ENCODE results near the gene SYCE1. TPM values are rescaled to one million over a fixed set of nuclear protein-coding genes. Genes with fewer than 3 reads are reported as not detected.
"Not testable (repeated sequence)": the region's sequence is repeated elsewhere in the genome, so short reads cannot be mapped to it uniquely, and the experiment has no call there.

The SYCE1 gene, protein sequence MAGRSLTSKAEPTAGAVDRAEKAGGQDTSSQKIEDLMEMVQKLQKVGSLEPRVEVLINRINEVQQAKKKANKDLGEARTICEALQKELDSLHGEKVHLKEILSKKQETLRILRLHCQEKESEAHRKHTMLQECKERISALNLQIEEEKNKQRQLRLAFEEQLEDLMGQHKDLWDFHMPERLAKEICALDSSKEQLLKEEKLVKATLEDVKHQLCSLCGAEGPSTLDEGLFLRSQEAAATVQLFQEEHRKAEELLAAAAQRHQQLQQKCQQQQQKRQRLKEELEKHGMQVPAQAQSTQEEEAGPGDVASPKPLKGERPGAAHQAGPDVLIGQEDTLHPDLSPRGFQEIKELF
- 1 to 10 TPM; 1.4 to 2.1 TPM for total RNA-seq

DNA sequence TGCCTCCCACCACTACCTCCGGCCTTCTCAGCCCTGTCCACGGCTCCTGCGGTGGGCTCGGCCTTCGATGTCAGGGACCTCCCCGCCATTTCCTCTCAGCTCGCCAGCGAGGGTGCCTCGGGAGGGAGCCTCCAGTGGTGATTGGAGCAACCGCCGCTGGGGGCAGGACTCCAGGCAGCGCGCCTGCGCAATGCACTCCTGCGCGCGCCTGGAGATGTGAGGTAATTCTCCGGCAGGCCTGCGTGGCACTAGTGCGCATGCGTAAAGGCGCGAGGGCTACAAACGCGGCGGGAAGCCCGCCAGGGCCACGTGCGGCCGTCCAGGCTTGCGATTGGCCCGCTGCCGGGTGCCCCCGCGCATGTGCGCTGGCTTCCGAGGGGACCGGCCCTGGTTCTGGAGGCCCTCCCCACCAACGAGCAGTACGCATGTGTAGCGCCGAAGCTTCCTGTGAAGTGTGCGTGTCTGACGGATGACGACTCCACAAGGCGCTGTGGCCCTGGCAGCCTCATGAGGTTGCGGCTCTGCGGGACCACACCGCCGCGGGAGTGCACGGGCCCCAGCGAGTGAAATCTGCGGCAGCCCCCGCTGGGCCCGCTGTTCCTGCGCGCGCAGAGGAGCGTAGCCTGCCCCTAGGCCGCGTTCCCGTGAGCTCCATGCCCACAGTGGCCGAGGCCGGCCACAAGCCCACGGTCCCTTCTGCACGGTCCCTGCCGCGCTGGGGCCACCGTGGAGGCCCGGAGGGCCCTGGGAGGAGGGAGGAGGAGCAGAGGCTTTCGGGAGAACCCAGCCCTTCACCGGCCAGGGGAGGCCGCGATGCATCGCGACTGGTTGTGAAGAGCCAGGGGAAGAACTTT, at the start of gene SYCE1:
Gene SYCE1, minus strand, starts transcription at position 143 of the 854 bp plus-strand sequence. Its CDS starts 54 bp downstream, at position 89.
- Mint-ChIP-seq H3K27ac (peak within 1 kb of the TSS; percentile 43), H3K4me3 (peak within 1 kb of the TSS; percentile 41), H3K4me1 (no peaks in the 10 kb centered on the region), H3K27me3 (peaks cover 16% of the 10 kb centered on the region), H3K36me3 (no peaks in the 10 kb centered on the region), H3K9me3 (ENCODE audit: low read depth) (no peaks in the 10 kb centered on the region)
- CTCF ChIA-PET: interaction anchor here (1.6 kb wide), 1 partner anchor 8 kb away, joined by 3 read pairs; no protein-coding TSS in a partner anchor
- peak; percentile 46 for DNase-seq
- ATAC-seq: peak; percentile 58

DNA sequence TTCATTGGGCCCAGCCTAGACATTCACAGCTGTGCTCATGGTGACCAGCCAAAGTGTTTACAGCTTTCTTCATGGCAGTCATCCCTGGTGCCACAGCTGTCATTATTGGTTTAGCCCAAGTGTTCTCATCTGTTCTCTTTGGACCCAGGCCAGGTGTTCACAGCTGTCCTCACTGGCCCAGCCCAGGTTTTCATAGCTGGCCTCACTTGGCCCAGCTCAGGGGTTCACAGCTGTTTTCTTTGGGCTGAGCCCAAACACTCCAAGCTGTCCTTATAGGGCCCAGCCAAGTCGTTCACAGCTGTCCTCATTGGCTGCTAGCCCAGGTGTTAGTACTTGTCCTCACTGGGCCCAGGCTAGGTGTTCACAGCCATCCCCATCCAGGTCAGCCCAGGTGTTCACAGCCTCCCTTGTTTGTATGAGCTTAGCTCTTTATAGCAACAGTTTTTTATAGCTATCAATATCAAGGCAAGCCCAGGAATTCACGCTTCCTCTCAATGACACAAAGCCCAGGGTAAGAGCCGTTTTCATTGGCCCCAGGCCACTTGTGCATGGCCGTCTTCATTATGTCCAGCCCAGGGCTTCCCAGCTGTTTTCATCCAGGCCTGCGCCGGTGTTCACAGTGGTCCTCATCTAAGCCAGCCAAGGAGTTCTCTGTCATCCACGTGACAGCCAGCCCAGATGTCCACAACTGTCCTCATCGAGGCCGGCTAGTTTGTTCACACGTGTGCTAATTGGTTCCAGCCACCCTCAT, 49.6 kb upstream of the SYCE1 start:
- Mint-ChIP-seq H3K36me3 (no peaks in the 10 kb centered on the region), H3K27ac (no peak overlapping the region), H3K4me3 (no peak overlapping the region), H3K4me1 (no peaks in the 10 kb centered on the region), H3K9me3 (ENCODE audit: low read depth) (no peaks in the 10 kb centered on the region), H3K27me3 (peaks cover 41% of the 10 kb centered on the region)
- CTCF ChIA-PET: no interaction called here
- no peak for ATAC-seq
- no peak for DNase-seq

DNA sequence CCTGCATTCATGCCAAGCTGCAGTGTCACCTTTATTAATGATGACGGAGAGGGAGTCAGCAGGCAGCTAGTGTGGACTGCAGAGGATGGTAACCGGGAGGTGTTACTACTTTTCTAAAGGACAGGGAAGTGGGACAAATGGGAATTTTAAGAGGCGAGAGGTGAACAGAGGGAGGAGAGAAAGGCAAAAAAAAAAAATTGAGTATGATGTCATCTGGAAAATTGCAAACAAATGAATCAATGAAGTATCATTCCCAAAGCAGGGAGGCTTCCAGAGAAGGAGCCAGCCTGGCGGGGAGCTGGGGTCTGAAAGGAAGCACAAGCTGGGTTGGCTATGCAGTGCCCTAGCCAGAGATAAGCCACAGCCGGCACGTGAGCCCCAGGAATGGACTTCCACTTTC, 48.3 kb upstream of the SYCE1 start:
- H3K27ac Mint-ChIP-seq: no peak overlapping the region
- DNase-seq: no peak
- H3K27me3 Mint-ChIP-seq: peaks cover 44% of the 10 kb centered on the region
- H3K4me1 Mint-ChIP-seq: no peaks in the 10 kb centered on the region
- no peaks in the 10 kb centered on the region for H3K9me3 Mint-ChIP-seq (ENCODE audit: low read depth)
- CTCF ChIA-PET: no interaction called here
- no peak for ATAC-seq
- no peaks in the 10 kb centered on the region for H3K36me3 Mint-ChIP-seq
- H3K4me3 Mint-ChIP-seq: no peak overlapping the region

DNA sequence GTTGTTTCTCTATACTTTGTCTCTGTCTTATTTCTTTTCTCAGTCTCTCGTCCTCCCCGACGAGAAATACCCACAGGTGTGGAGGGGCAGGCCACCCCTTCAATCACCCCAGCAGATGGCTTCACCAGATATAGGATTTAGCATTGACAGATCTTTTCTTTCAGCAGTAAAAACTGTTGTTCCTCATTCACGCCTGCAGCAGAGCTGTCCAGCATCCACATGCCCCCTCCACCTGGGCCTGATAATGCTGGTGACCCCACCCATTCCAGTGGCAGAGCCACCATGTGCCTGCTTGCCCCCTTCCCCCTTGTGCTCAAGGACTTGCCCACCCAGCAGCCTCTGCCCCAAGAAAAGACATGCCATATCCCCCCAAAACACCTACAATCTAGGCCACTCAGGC, 45.7 kb upstream of the SYCE1 start:
- peaks cover 68% of the 10 kb centered on the region for H3K27me3 Mint-ChIP-seq

DNA sequence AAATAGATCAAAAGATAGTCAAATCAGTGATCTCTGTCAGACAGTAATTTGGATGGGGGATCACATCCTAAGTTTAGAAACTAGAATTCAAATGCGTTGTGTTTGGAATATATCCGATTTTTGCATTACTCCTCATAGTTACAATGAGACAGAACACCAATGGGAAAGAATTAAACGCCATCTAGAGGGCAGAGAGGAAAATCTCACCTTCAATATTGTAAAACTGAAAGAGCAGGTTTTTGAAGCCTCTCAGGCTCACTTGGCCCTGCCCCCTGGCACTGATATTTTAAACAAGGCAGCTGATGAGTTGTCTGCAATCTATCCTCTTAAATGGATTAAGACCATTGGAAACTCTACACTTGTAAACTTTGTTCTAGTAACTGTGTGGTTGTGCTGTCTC, 43.5 kb upstream of the SYCE1 start:
- Mint-ChIP-seq H3K27ac (no peak overlapping the region), H3K36me3 (no peaks in the 10 kb centered on the region), H3K4me3 (no peak overlapping the region), H3K4me1 (no peaks in the 10 kb centered on the region), H3K9me3 (ENCODE audit: low read depth) (no peaks in the 10 kb centered on the region), H3K27me3 (peaks cover 82% of the 10 kb centered on the region)
- CTCF ChIA-PET: interaction anchor here (1.0 to 2.0 kb wide), 4 partner anchors 8 to 279 kb away, joined by 5 to 6 read pairs (median 5); no protein-coding TSS in a partner anchor
- DNase-seq (no peak), ATAC-seq (no peak)

More for the DNA sequence above, 45.7 kb upstream of the SYCE1 start:
- CTCF ChIA-PET: no interaction called here
- no peak for DNase-seq
- no peaks in the 10 kb centered on the region for H3K9me3 Mint-ChIP-seq (ENCODE audit: low read depth)
- H3K36me3 Mint-ChIP-seq: no peaks in the 10 kb centered on the region
- H3K4me1 Mint-ChIP-seq: no peaks in the 10 kb centered on the region
- no peak for ATAC-seq
- H3K27ac Mint-ChIP-seq: no peak overlapping the region
- no peak overlapping the region for H3K4me3 Mint-ChIP-seq

DNA sequence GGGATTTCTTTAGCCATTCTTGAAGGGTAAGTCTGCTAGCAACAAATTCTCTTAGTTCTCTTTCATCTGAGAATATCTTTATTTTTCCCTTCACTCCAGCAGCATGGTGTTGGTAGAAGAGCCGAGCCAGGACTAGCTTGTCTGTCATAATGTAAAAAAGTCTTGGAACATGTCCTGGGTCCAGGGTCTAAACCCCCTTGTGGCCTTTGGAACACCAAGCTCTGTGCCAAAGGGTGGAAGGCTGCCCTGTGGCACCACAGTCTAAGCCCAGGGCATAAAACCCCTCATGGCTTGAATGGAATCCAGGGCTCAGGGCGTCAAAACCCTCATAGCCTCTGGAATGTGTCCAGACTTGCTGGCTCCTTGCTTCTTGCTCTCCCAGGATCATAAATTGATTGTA, 38.1 kb upstream of the SYCE1 start:
- ATAC-seq; H3K36me3 Mint-ChIP-seq; H3K27ac Mint-ChIP-seq; H3K9me3 Mint-ChIP-seq (ENCODE audit: low read depth); DNase-seq; CTCF ChIA-PET; H3K4me3 Mint-ChIP-seq; H3K4me1 Mint-ChIP-seq: not testable (repeated sequence)
- peaks cover 87% of the 10 kb centered on the region for H3K27me3 Mint-ChIP-seq

DNA sequence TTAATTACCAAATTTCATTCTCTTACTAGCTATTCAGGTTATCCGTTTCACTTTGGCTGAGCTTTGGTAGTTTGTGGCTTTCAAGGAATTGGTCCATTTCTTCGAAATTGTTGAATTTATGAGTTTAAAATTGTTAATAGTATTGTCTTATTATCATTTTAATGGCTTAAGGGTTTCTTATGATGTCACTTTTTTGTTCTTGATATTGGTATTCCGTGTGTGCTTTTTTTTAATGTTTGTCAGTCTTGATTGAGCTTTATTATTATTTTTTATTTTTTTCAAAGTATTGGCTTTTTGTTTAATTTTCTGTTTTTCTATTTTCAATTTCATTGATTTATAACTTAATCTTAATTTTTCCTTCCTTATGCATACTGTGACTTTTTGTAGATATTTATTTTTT, 35.3 kb upstream of the SYCE1 start:
- H3K4me3 Mint-ChIP-seq: no peak overlapping the region
- no peak overlapping the region for H3K27ac Mint-ChIP-seq
- ATAC-seq: no peak
- no peak for DNase-seq
- H3K4me1 Mint-ChIP-seq: no peaks in the 10 kb centered on the region
- H3K36me3 Mint-ChIP-seq: no peaks in the 10 kb centered on the region
- CTCF ChIA-PET: no interaction called here
- H3K27me3 Mint-ChIP-seq: peaks cover 85% of the 10 kb centered on the region
- H3K9me3 Mint-ChIP-seq (ENCODE audit: low read depth): no peaks in the 10 kb centered on the region

DNA sequence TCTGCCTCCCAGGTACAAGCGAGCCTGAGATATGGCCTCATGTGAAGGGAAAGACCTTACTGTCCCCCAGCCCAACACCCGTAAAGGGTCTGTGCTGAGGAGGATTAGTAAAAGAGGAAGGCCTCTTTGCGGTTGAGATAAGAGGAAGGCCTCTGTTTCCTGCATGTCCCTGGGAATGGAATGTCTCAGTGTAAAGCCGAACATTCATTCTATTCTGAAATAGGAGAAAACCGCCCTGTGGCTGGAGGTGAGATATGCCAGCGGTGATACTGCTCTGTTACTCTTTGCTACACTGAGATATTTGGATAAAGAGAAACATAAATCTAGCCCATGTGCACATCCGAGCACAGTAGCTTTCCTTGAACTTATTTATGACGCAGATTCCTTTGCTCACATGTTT, 34.5 kb upstream of the SYCE1 start:
- H3K4me1 Mint-ChIP-seq: not testable (repeated sequence)
- H3K27me3 Mint-ChIP-seq: peaks cover 83% of the 10 kb centered on the region

DNA sequence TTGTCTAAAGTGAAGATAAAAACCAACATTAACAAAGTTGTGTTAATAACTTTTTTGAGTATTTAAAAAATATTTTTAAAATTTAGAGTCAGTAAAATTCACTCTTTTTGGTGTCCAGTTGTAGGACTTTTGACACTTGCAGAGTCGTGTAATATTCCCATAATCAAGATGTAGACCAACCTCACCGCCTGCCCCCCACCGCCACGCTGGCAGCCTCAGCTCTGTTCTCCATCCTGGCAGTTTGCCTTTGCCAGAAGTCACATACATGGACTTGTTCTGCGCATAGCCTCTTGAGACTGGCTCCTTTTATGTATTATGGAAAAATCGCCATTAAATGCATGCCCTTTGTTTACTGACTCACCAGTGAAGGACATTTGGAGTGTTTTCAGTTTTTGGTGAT, 27.3 kb upstream of the SYCE1 start:
- H3K27ac Mint-ChIP-seq: no peak overlapping the region
- CTCF ChIA-PET: no interaction called here
- DNase-seq: no peak

More for the DNA sequence above, 34.5 kb upstream of the SYCE1 start:
- CTCF ChIA-PET: interaction anchor here (1.7 kb wide), 1 partner anchor 18 kb away, joined by 4 read pairs; no protein-coding TSS in a partner anchor
- DNase-seq; H3K4me3 Mint-ChIP-seq; ATAC-seq; H3K27ac Mint-ChIP-seq; H3K36me3 Mint-ChIP-seq; H3K9me3 Mint-ChIP-seq (ENCODE audit: low read depth): not testable (repeated sequence)

DNA sequence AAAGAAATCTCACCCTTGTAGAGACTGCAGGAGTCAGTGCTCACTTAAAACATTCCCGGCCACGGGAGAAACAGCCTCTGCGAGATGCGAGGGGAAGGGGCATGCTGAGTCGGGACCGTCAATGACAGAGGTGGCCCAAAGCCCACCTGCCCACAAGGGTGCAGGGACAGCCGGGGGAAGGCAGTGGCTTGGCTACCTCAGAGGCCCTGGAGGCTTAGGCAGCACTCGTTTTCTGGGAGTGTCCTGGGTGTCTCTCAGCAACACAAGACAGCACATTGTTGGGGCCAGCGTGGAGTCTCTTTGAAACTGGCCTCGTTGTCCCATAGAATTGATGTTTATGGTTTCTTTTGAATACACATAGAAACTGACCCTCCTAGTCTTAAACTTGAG, 25.6 kb upstream of the SYCE1 start:
- CTCF ChIA-PET: no interaction called here
- ATAC-seq (no peak), DNase-seq (no peak)
- H3K4me1 Mint-ChIP-seq: no peaks in the 10 kb centered on the region
- H3K27me3 Mint-ChIP-seq: peaks cover 36% of the 10 kb centered on the region
- no peaks in the 10 kb centered on the region for H3K9me3 Mint-ChIP-seq (ENCODE audit: low read depth)
- H3K27ac Mint-ChIP-seq: no peak overlapping the region
- H3K36me3 Mint-ChIP-seq: no peaks in the 10 kb centered on the region
- H3K4me3 Mint-ChIP-seq: no peak overlapping the region

More for the DNA sequence above, 27.3 kb upstream of the SYCE1 start:
- ATAC-seq: no peak
- H3K27me3 Mint-ChIP-seq: peaks cover 48% of the 10 kb centered on the region
- no peaks in the 10 kb centered on the region for H3K36me3 Mint-ChIP-seq
- no peak overlapping the region for H3K4me3 Mint-ChIP-seq
- no peaks in the 10 kb centered on the region for H3K9me3 Mint-ChIP-seq (ENCODE audit: low read depth)
- no peaks in the 10 kb centered on the region for H3K4me1 Mint-ChIP-seq

DNA sequence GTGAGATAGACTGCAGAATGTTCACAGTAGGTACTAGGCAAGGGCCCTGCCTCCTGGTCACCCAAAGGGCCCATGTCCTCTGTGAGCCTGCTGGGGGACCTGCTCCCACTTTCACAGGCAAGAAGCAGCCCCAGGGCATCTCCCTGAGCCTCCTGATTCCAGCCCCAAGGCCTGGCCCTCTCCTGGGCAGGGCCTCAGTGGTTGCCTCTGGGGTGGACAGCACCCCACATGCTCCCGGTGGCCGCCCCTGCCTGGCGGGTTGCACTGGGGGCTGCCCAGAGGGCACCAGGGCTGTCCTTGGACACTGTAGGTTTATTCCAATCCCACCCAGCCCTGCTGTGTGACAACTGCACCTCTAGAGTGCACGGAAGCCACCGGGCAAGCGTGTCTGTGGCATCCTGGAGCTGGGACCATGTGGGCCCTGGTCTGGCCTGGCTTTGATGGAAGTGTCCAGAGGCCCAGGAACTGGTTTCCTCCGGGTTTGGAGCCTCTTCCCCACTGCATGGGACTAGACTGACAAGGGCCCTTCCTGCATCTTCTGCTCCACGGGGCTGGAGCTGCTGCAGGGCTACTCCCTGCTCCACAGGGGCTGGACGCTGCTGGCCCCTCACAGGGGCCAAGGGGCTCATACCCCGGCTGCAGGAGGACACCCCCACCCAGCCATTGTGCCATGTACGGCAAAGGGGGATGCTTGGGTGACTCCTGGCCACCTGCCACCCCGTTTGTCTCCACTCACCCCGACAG, 25.0 kb upstream of the SYCE1 start:
- ATAC-seq (no peak), DNase-seq (no peak)
- Mint-ChIP-seq H3K4me3 (no peak overlapping the region), H3K9me3 (ENCODE audit: low read depth) (no peaks in the 10 kb centered on the region), H3K27ac (no peak overlapping the region), H3K27me3 (peaks cover 33% of the 10 kb centered on the region), H3K4me1 (no peaks in the 10 kb centered on the region), H3K36me3 (no peaks in the 10 kb centered on the region)
- CTCF ChIA-PET: no interaction called here

DNA sequence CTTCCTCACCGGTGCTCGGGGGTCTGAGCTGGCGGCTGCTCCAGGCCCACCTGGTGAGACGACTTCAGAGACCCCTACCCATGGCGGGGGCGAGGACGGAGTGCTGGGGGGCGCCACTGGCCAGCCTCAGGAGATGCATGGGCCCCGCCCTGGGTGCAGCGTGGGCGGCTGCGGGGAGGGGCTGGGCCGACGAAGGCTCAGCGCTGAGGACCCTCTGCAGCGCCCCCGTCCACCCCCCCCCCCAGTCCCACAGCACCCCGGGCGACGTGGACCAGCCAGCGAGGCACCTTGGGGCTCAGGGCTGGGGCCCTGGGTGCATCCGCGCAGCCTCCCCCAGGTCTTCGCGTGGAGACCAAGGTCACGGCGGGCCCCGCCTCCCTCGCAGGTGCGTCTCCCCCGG, 11.7 kb upstream of the SYCE1 start:
- ATAC-seq; CTCF ChIA-PET; H3K36me3 Mint-ChIP-seq; H3K4me1 Mint-ChIP-seq; H3K27me3 Mint-ChIP-seq; DNase-seq; H3K9me3 Mint-ChIP-seq (ENCODE audit: low read depth); H3K27ac Mint-ChIP-seq; H3K4me3 Mint-ChIP-seq: not testable (repeated sequence)

DNA sequence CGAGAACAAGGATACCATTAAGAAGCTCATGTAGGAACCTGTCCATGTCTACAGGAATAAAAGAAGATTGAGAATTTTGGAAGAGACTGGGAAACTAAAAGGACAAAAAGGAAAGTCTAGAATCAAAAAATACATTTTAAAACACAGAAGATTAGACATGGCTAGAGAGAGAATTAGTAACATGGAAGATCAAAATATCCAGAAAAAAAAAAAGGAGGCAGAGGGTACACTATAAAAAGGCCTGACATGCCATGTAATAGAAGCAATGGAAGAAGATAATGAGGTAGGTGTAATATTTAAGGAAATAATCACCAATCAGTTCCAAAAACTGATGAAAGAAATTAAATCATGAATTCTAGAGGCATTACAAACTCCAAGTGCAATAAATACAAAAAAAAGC, 8.1 kb upstream of the SYCE1 start:
- CTCF ChIA-PET: interaction anchor here (1.1 kb wide), 1 partner anchor 135 kb away, joined by 4 read pairs; no protein-coding TSS in a partner anchor
- H3K36me3 Mint-ChIP-seq, ATAC-seq: not testable (repeated sequence)

More for the DNA sequence above, 8.1 kb upstream of the SYCE1 start:
- H3K9me3 Mint-ChIP-seq (ENCODE audit: low read depth); H3K27ac Mint-ChIP-seq; H3K4me1 Mint-ChIP-seq; H3K4me3 Mint-ChIP-seq; H3K27me3 Mint-ChIP-seq; DNase-seq: not testable (repeated sequence)
